ENCODE results near the gene TARS1.

Gene TARS1

GRCh38 chr5:33468775-33469435, 28.1 kb downstream of the TARS1 start:
- no peaks in the 10 kb centered on the region for H4K20me1 ChIP-seq (ENCODE audit: insufficient read depth, low read length, poor library complexity, severe bottlenecking)
- no peaks in the 10 kb centered on the region for H3K4me1 ChIP-seq (ENCODE audit: insufficient read depth, low read length, poor library complexity, severe bottlenecking)
- TF ChIP-seq CTCF (conservative IDR thresholded peaks at IDR 0.05; ENCODE audit: low read length) = no peak
- TF ChIP-seq EZH2phosphoT487 (IDR thresholded peaks at IDR 0.05; ENCODE audit: borderline replicate concordance) = no peak
- H3K9me3 ChIP-seq (ENCODE audit: insufficient read depth, low read depth, low read length) = no peaks in the 10 kb centered on the region
- no peaks in the 10 kb centered on the region for H3K27me3 ChIP-seq (ENCODE audit: insufficient read depth, low read length, poor library complexity, severe bottlenecking)
- H3K9me2 ChIP-seq (replicated peaks; ENCODE audit: low read depth, low read length) = no peaks in the 10 kb centered on the region
- no peaks in the 10 kb centered on the region for H3F3A ChIP-seq (ENCODE audit: low read depth)
- H3K79me2 ChIP-seq (ENCODE audit: insufficient read depth, low read length) = no peaks in the 10 kb centered on the region
- no peak overlapping the region for H2AFZ ChIP-seq (ENCODE audit: low read length)
- peaks cover 78% of the 10 kb centered on the region for H3K36me3 ChIP-seq (ENCODE audit: insufficient read depth, low read length)
- H3K4me2 ChIP-seq (ENCODE audit: low read depth, low read length, poor library complexity, severe bottlenecking) = no peak overlapping the region
- no peak overlapping the region for H3K9ac ChIP-seq (ENCODE audit: low read depth, low read length, poor library complexity, severe bottlenecking)
- no peak overlapping the region for H3K4me3 ChIP-seq (ENCODE audit: low read length, poor library complexity, severe bottlenecking)

- Histone ChIP-seq H3K79me2 (ENCODE audit: insufficient read depth, low read length) (no peaks in the 10 kb centered on the region), H3K9ac (ENCODE audit: low read depth, low read length, poor library complexity, severe bottlenecking) (no peak overlapping the region), H3K4me1 (ENCODE audit: insufficient read depth, low read length, poor library complexity, severe bottlenecking) (no peaks in the 10 kb centered on the region), H3F3A (ENCODE audit: low read depth) (no peaks in the 10 kb centered on the region), H3K4me2 (ENCODE audit: low read depth, low read length, poor library complexity, severe bottlenecking) (no peak overlapping the region), H3K36me3 (ENCODE audit: insufficient read depth, low read length) (peaks cover 78% of the 10 kb centered on the region), H3K4me3 (ENCODE audit: low read length, poor library complexity, severe bottlenecking) (no peak overlapping the region), H3K9me2 (replicated peaks; ENCODE audit: low read depth, low read length) (no peaks in the 10 kb centered on the region), H3K9me3 (ENCODE audit: insufficient read depth, low read depth, low read length) (no peaks in the 10 kb centered on the region), H2AFZ (ENCODE audit: low read length) (no peak overlapping the region), H3K27me3 (ENCODE audit: insufficient read depth, low read length, poor library complexity, severe bottlenecking) (no peaks in the 10 kb centered on the region), H4K20me1 (ENCODE audit: insufficient read depth, low read length, poor library complexity, severe bottlenecking) (no peaks in the 10 kb centered on the region)
- no peak for TF ChIP-seq EZH2phosphoT487 (IDR thresholded peaks at IDR 0.05; ENCODE audit: borderline replicate concordance)
- peak; percentile 38 for TF ChIP-seq CTCF (conservative IDR thresholded peaks at IDR 0.05; ENCODE audit: low read length)
Measured at GRCh38 chr5:33470544-33470943, 29.8 kb downstream of the TARS1 start.

GRCh38 chr5:33472805-33473409, 32.1 kb downstream of the TARS1 start:
- Histone ChIP-seq H3K9me2 (replicated peaks; ENCODE audit: low read depth, low read length) (no peaks in the 10 kb centered on the region), H2AFZ (ENCODE audit: low read length) (no peak overlapping the region), H3K4me1 (ENCODE audit: insufficient read depth, low read length, poor library complexity, severe bottlenecking) (no peaks in the 10 kb centered on the region), H4K20me1 (ENCODE audit: insufficient read depth, low read length, poor library complexity, severe bottlenecking) (no peaks in the 10 kb centered on the region), H3K36me3 (ENCODE audit: insufficient read depth, low read length) (peaks cover 60% of the 10 kb centered on the region), H3F3A (ENCODE audit: low read depth) (no peaks in the 10 kb centered on the region), H3K9me3 (ENCODE audit: insufficient read depth, low read depth, low read length) (no peaks in the 10 kb centered on the region), H3K79me2 (ENCODE audit: insufficient read depth, low read length) (no peaks in the 10 kb centered on the region), H3K4me2 (ENCODE audit: low read depth, low read length, poor library complexity, severe bottlenecking) (no peak overlapping the region), H3K27me3 (ENCODE audit: insufficient read depth, low read length, poor library complexity, severe bottlenecking) (no peaks in the 10 kb centered on the region), H3K9ac (ENCODE audit: low read depth, low read length, poor library complexity, severe bottlenecking) (no peak overlapping the region), H3K4me3 (ENCODE audit: low read length, poor library complexity, severe bottlenecking) (no peak overlapping the region)
- TF ChIP-seq CTCF (conservative IDR thresholded peaks at IDR 0.05; ENCODE audit: low read length) (no peak), EZH2phosphoT487 (IDR thresholded peaks at IDR 0.05; ENCODE audit: borderline replicate concordance) (no peak)

All from Loucy (cell line).